Natural killer cell (primary cell): ENCODE data around the gene TLE6. TPM values are rescaled to one million over a fixed set of nuclear protein-coding genes. Genes with fewer than 3 reads are reported as not detected.

Experiments
- ATAC-seq, 3 donors: fragments of 150-1000 bp in 2 of 3; fragments of 200-7000 bp in 1 of 3; cut with Tn5 transposase; 1 replicate in 1 of 3; 2 replicates in 2 of 3; pipeline ENCODE4 v1.10.0; 2021; ENCODE audit warnings: mild to moderate bottlenecking in 2 of 3, moderate library complexity in 2 of 3
- DNase-seq, 2 donors: peaks; one replicate each; pipeline versions ENCODE4 v3.0.0 to v3.0.0-alpha.2; 2013 to 2021; ENCODE audit warnings: mixed read lengths in 1 of 2
- H3K27ac ChIP-seq: one replicate; pipeline ENCODE4 v1.5.1; 2013; ENCODE audit warnings: mild to moderate bottlenecking, low read length
- H3K27me3 ChIP-seq: one replicate; pipeline ENCODE4 v1.6.1; 2013; ENCODE audit warnings: low read length; ENCODE audit not compliant: control insufficient read depth, insufficient read depth
- H3K36me3 ChIP-seq: one replicate; pipeline ENCODE4 v1.6.1; 2013; ENCODE audit warnings: low read length; ENCODE audit not compliant: control insufficient read depth, insufficient read depth
- H3K4me1 ChIP-seq: one replicate; pipeline ENCODE4 v1.6.1; 2013; ENCODE audit warnings: low read length; ENCODE audit not compliant: control insufficient read depth, insufficient read depth
- H3K4me3 ChIP-seq: one replicate; pipeline ENCODE4 v1.5.1; 2013; ENCODE audit warnings: low read length
- H3K9me3 ChIP-seq: one replicate; pipeline ENCODE4 v1.6.1; 2013; ENCODE audit warnings: low read length; ENCODE audit not compliant: control insufficient read depth, insufficient read depth
- H3K27ac Mint-ChIP-seq, 2 donors: one replicate each; pipeline ENCODE4 v1.8.0; 2022; ENCODE audit warnings: mild to moderate bottlenecking in 2 of 2, mixed read lengths in 2 of 2, moderate library complexity in 1 of 2
- H3K27me3 Mint-ChIP-seq, 2 donors: one replicate each; pipeline ENCODE4 v1.8.0; 2022; ENCODE audit warnings: low read depth in 2 of 2, mixed read lengths in 2 of 2
- H3K36me3 Mint-ChIP-seq: one replicate; pipeline ENCODE4 v1.8.0; 2022; ENCODE audit warnings: mixed read lengths
- H3K4me1 Mint-ChIP-seq, 2 donors: one replicate each; pipeline ENCODE4 v1.8.0; 2022; ENCODE audit warnings: mixed read lengths in 2 of 2
- H3K4me3 Mint-ChIP-seq: one replicate; pipeline ENCODE4 v1.8.0; 2022; ENCODE audit warnings: mild to moderate bottlenecking, moderate library complexity, mixed read lengths
- H3K9me3 Mint-ChIP-seq, 2 donors: one replicate each; pipeline ENCODE4 v1.8.0; 2022; ENCODE audit warnings: mixed read lengths in 2 of 2
- CTCF ChIP-seq: fragments of 200-600 bp; IDR thresholded peaks from one replicate; pipeline ENCODE4 v1.8.0; 2022; ENCODE audit warnings: antibody characterized with exemption
- WGBS: methylation state at CpG from one replicate; pipeline ENCODE4 v1.1.7; 2013; ENCODE audit warnings: missing lambda C conversion rate; ENCODE audit not compliant: insufficient coverage; 5-methylcytosine and 5-hydroxymethylcytosine counted together
- intact Hi-C: fragments of 100-400 bp; cut with micrococcal nuclease; formaldehyde crosslinking; loops from one replicate; pipeline ENCODE4 v1.14.2; 2022
- total RNA-seq, 4 donors: library from RNA; stranded (reverse); fragments of 120-200 nt in 1 of 4; gene quantifications; one replicate each; pipeline versions ENCODE4 v1.2.3 to v1.2.4, GENCODE V29; 2013 to 2022

The TLE6 gene
- total RNA-seq, 3 donors from 2014 or later (not counting 1 experiment from before 2014, with no cell fraction given): 0.49 to 2.2 TPM; not detected in 1

GRCh38 chr19:3012621-3013262 lies 35.4 kb downstream of the TLE6 start:
- no peak for DNase-seq
- H3K9me3 Mint-ChIP-seq: no peaks in the 10 kb centered on the region
- Histone ChIP-seq H3K4me3 (no peak overlapping the region), H3K36me3 (no peaks in the 10 kb centered on the region), H3K27me3 (no peaks in the 10 kb centered on the region), H3K4me1 (no peaks in the 10 kb centered on the region), H3K9me3 (no peaks in the 10 kb centered on the region), H3K27ac (no peak overlapping the region)
- TF ChIP-seq CTCF: no peak
- H3K4me1 Mint-ChIP-seq: no peaks in the 10 kb centered on the region
- ATAC-seq: no peak
- intact Hi-C loops: no loop called here
- no peak overlapping the region for H3K27ac Mint-ChIP-seq
- WGBS: 89% methylated on average over 16 of the region's 16 CpGs
- no peak overlapping the region for H3K4me3 Mint-ChIP-seq
- H3K36me3 Mint-ChIP-seq: no peaks in the 10 kb centered on the region
- H3K27me3 Mint-ChIP-seq: no peaks in the 10 kb centered on the region

- H3K27ac ChIP-seq: no peak overlapping the region
- Mint-ChIP-seq H3K4me1 (no peaks in the 10 kb centered on the region), H3K27me3 (no peaks in the 10 kb centered on the region), H3K9me3 (no peaks in the 10 kb centered on the region), H3K36me3 (no peaks in the 10 kb centered on the region), H3K27ac (no peak overlapping the region), H3K4me3 (no peak overlapping the region)
- 98% methylated on average over 7 of the region's 7 CpGs for WGBS
- H3K4me3 ChIP-seq: no peak overlapping the region
- H3K9me3 ChIP-seq: no peaks in the 10 kb centered on the region
- no peak for TF ChIP-seq CTCF
- no peaks in the 10 kb centered on the region for H3K36me3 ChIP-seq
- H3K4me1 ChIP-seq: no peaks in the 10 kb centered on the region
- ATAC-seq (no peak), DNase-seq (no peak)
- no peaks in the 10 kb centered on the region for H3K27me3 ChIP-seq
- intact Hi-C loops: no loop called here
Measured at GRCh38 chr19:3013263-3013725, 35.9 kb downstream of the TLE6 start.

GRCh38 chr19:3014135-3014534 lies 36.8 kb downstream of the TLE6 start:
- Histone ChIP-seq H3K4me3 (no peak overlapping the region), H3K27me3 (no peaks in the 10 kb centered on the region), H3K9me3 (no peaks in the 10 kb centered on the region), H3K36me3 (no peaks in the 10 kb centered on the region), H3K4me1 (no peaks in the 10 kb centered on the region), H3K27ac (no peak overlapping the region)
- WGBS: 95% methylated on average over 8 of the region's 8 CpGs
- H3K4me3 Mint-ChIP-seq: no peak overlapping the region
- intact Hi-C loops: no loop called here
- H3K27ac Mint-ChIP-seq: no peak overlapping the region
- no peaks in the 10 kb centered on the region for H3K36me3 Mint-ChIP-seq
- H3K4me1 Mint-ChIP-seq: no peaks in the 10 kb centered on the region
- no peak for DNase-seq
- ATAC-seq: no peak
- TF ChIP-seq CTCF: no peak
- H3K27me3 Mint-ChIP-seq: no peaks in the 10 kb centered on the region
- no peaks in the 10 kb centered on the region for H3K9me3 Mint-ChIP-seq
